Transverse colon (tissue), 3 donors: ENCODE data around the gene DNASE1L2.
"Not testable (repeated sequence)": the region's sequence is repeated elsewhere in the genome, so short reads cannot be mapped to it uniquely, and the experiment has no call there.

Experiments
- POLR2A ChIP-seq: fragments of 450-650 bp; IDR thresholded peaks from one replicate; pipeline ENCODE4 v1.6.1; 2016; ENCODE audit warnings: antibody characterized with exemption, mild to moderate bottlenecking, moderate library complexity
- TF ChIP-seq, protein P1 (sequence below), 5 experiments: fragments of 200-600 bp in 3 of 5; fragments of 450-650 bp in 2 of 5; sonication (generic) in 3 of 5; IDR thresholded peaks; 1 replicate in 2 of 5; 2 replicates in 3 of 5; pipeline ENCODE4 v1.5.1; 2016 to 2017; ENCODE audit warnings: antibody characterized with exemption in 5 of 5, inconsistent platforms in 3 of 5, mild to moderate bottlenecking in 2 of 5, moderate library complexity in 1 of 5

- TF ChIP-seq, protein P1, sequence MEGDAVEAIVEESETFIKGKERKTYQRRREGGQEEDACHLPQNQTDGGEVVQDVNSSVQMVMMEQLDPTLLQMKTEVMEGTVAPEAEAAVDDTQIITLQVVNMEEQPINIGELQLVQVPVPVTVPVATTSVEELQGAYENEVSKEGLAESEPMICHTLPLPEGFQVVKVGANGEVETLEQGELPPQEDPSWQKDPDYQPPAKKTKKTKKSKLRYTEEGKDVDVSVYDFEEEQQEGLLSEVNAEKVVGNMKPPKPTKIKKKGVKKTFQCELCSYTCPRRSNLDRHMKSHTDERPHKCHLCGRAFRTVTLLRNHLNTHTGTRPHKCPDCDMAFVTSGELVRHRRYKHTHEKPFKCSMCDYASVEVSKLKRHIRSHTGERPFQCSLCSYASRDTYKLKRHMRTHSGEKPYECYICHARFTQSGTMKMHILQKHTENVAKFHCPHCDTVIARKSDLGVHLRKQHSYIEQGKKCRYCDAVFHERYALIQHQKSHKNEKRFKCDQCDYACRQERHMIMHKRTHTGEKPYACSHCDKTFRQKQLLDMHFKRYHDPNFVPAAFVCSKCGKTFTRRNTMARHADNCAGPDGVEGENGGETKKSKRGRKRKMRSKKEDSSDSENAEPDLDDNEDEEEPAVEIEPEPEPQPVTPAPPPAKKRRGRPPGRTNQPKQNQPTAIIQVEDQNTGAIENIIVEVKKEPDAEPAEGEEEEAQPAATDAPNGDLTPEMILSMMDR (IDR thresholded peaks at IDR 0.05): not testable (repeated sequence)
- TF ChIP-seq POLR2A: not testable (repeated sequence)
These were observed 26.8 kb downstream of the DNASE1L2 start for GRCh38 chr16:2263026-2263425.
